Muscle of leg (tissue), 11 donors: ENCODE measurements around the gene CDKL4. TPM values are rescaled to one million over a fixed set of nuclear protein-coding genes. Genes with fewer than 3 reads are reported as not detected.
"Not testable (repeated sequence)": the region's sequence is repeated elsewhere in the genome, so short reads cannot be mapped to it uniquely, and the experiment has no call there.

Experiments used
- DNase-seq: peaks from one replicate; pipeline ENCODE4 v3.0.0; 2013
- H3K27ac ChIP-seq: one replicate; pipeline ENCODE4 v1.5.1; 2013; ENCODE audit warnings: mild to moderate bottlenecking, low read length, control low read depth
- H3K27me3 ChIP-seq: one replicate; pipeline ENCODE4 v1.6.1; 2013; ENCODE audit warnings: low read length; ENCODE audit not compliant: control insufficient read depth, insufficient read depth
- H3K36me3 ChIP-seq: one replicate; pipeline ENCODE4 v1.6.1; 2013; ENCODE audit warnings: low read length; ENCODE audit not compliant: control insufficient read depth, insufficient read depth
- H3K4me1 ChIP-seq: one replicate; pipeline ENCODE4 v1.6.1; 2013; ENCODE audit warnings: low read length; ENCODE audit not compliant: control insufficient read depth, insufficient read depth
- H3K4me3 ChIP-seq: one replicate; pipeline ENCODE4 v1.5.1; 2013; ENCODE audit warnings: low read length, control low read depth
- H3K9me3 ChIP-seq: replicated peaks from 2 replicates; pipeline ENCODE4 v1.6.1; 2013; ENCODE audit warnings: low read depth, low read length; ENCODE audit not compliant: control insufficient read depth
- WGBS: methylation state at CpG from one replicate; pipeline ENCODE4 v1.1.5; 2013; ENCODE audit warnings: missing lambda C conversion rate; ENCODE audit not compliant: insufficient coverage; 5-methylcytosine and 5-hydroxymethylcytosine counted together
- polyA plus RNA-seq, 8 donors: library from polyadenylated mRNA; unstranded; fragments of 120-200 nt; gene quantifications; one replicate each; pipeline versions ENCODE4 v1.2.1 to v1.2.3, GENCODE V29; 2013; ENCODE audit warnings: inconsistent platforms in 1 of 8, low replicate concordance in 1 of 8; ENCODE audit not compliant: insufficient read length in 8 of 8, insufficient read depth in 1 of 8
- total RNA-seq: library from RNA; stranded (reverse); fragments of 120-200 nt; gene quantifications from one replicate; pipeline ENCODE4 v1.2.4, GENCODE V29; 2013

CDKL4 gene
- total and polyA plus RNA-seq, 9 donors = 0.14 to 3.2 (median 0.27) TPM; not detected in 2

DNA sequence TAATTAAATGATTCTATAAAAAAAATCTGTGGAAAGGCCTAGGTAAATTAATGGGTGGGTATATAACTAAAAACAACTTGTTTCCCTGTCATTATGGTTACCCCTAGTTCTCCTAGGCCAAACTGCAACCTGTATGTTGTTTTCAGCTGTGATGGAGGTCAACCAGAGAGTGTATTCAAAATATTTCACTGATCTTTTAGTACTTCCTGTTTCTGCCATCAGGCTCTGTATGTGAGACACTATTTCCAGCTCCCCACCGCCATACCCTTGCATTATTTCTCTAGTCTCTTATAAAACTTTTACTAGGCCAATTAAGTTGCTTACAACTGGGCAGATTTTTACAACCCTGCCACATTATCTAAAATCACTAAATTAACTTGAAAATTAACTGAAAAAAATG, 21.0 kb upstream of the CDKL4 start:
- Histone ChIP-seq H3K9me3 (no peaks in the 10 kb centered on the region), H3K36me3 (peaks cover 17% of the 10 kb centered on the region), H3K4me1 (no peaks in the 10 kb centered on the region), H3K27ac (no peak overlapping the region), H3K27me3 (no peaks in the 10 kb centered on the region), H3K4me3 (no peak overlapping the region)
- 50% methylated on average over 1 of the region's 1 CpG for whole genome bisulfite sequencing
- no peak for DNase-seq

DNA sequence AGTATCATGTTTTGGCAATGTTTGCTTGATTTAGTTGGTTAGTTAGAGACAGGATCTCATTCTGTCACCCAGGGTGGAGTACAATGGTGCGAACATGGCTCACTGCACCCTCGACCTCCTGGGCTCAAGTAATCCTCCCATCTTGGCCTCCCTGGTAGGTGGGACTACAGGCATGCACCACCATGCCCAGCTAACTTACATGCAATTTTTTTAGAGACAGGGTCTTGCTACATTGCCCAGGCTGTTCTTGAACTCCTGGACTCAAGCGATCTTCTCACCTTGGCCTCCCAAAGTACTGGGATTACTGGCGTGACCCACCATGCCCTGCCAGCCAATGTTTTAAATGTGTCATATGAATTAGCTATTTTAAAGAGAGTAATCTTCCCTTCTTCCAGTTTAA, 16.3 kb upstream of the CDKL4 start:
- Histone ChIP-seq H3K36me3 (peaks cover 24% of the 10 kb centered on the region), H3K27ac (no peak overlapping the region), H3K4me1 (no peaks in the 10 kb centered on the region), H3K27me3 (no peaks in the 10 kb centered on the region), H3K9me3 (no peaks in the 10 kb centered on the region), H3K4me3 (no peak overlapping the region)
- no peak for DNase-seq
- 93% methylated on average over 2 of the region's 4 CpGs for WGBS

DNA sequence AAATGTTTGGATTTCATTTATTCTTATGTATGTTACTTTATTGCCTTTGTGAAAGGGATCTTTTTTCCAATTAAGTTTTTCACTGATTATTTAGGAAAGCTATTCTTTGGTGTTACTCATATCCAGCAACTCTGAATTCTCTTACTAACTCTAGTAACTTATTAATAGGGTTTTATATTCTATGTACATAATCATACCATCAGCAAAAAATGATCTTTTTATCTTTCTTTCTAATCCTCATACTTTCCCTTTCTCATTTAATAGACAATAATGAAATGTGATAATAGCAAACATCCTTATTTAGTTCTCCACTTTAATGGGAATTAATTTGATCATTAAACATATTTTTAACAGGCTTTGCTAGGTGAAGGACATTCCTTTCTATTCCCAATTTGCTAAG, 12.3 kb upstream of the CDKL4 start:
- Histone ChIP-seq H3K36me3 (peaks cover 36% of the 10 kb centered on the region), H3K9me3 (no peaks in the 10 kb centered on the region)

DNA sequence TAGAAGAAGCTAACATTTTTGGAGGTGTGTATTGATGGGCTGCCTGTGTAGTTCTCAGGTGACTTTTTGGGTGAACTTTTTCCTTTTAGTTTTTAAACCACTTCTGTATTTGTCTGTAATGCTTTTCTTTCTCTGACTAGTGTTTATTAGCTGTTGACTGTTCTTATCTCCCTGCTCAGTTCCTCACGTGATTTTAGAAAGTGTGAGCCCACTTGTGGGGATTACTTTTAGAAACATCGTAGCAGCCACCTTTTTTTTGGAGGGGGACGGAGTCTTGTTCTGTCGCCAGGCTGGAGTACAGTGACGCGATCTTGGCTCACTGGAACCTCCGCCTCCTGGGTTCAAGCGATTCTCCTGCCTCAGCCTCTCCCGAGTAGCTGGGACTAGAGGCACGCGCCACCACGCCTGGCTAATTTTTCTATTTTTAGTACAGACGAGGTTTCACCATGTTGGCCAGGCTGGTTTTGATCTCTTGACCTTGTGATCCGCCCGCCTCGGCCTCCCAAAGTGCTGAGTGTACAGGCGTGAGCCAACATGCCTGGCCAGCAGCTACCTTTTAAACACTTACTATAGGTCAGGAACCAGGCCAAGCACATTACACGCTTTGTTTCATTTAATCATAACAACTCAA, 9.2 kb upstream of the CDKL4 start:
- WGBS = 89% methylated on average over 16 of the region's 18 CpGs
- no peak for DNase-seq

More for the DNA sequence above, 12.3 kb upstream of the CDKL4 start:
- Histone ChIP-seq H3K27me3 (no peaks in the 10 kb centered on the region), H3K4me3 (no peak overlapping the region), H3K27ac (no peak overlapping the region), H3K4me1 (no peaks in the 10 kb centered on the region)
- no peak for DNase-seq

DNA sequence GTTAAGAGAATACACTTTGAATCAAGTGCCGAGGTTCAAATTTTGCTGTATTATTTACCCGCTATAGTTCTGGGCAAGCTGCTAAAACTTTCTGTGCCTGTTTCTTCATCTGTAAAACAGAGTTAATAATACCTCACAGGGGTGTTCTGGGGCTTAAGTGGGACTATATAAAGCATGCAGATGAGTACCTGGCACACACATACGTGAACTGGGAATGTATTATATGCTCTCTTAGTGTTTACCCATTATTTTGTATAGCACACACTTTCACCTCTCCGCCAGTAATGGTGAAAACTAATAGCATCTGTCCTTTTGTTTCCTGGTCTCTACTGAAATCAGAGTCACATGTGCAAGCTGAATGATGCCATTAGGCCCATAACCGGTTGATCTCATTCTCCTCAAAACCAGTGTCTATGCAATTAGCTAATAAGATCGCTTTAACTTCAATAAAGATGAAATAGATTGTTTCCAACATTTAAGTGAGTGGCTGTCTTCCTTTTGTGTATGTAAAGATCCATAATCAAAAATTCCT, 3.8 kb upstream of the CDKL4 start:
- no peaks in the 10 kb centered on the region for H3K9me3 ChIP-seq
- DNase-seq = no peak
- H3K4me1 ChIP-seq = no peaks in the 10 kb centered on the region
- H3K4me3 ChIP-seq = no peak overlapping the region
- peaks cover 13% of the 10 kb centered on the region for H3K36me3 ChIP-seq
- H3K27ac ChIP-seq = no peak overlapping the region
- H3K27me3 ChIP-seq = no peaks in the 10 kb centered on the region
- no CpG with 5 or more reads among the region's 6 CpGs for WGBS

More for the DNA sequence above, 9.2 kb upstream of the CDKL4 start:
- Histone ChIP-seq H3K4me1 (no peaks in the 10 kb centered on the region), H3K4me3 (no peak overlapping the region), H3K9me3 (no peaks in the 10 kb centered on the region), H3K27me3 (no peaks in the 10 kb centered on the region), H3K36me3 (peaks cover 35% of the 10 kb centered on the region), H3K27ac (no peak overlapping the region)

DNA sequence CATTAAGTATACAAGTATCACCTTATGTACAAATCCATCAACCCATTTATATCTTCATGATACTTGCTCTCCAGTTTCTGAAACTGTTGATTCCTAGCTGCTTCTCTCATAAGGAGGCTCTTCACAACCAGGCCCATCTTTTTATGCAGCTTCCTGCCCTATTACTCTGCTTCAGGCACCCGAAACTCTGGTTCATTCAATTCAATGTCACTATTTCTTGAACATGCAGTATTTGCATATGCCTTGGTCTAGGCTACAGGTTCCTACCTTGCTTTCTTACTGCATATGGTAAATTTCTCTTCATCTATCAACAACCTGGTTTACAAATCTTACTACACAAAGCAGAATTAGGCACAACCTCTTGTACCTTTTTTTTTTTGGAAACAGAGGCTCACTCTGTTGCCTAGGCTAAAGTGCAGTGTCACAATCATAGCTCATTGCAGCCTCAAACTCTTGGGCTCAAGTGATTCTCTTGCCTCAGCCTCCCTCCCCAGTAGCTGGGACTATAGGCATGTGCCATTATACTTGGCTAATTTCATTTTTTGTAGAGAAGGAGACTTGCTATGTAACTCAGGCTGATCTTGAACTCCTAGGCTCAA, 2.7 kb upstream of the CDKL4 start:
- H3K27me3 ChIP-seq = no peaks in the 10 kb centered on the region
- no peak overlapping the region for H3K27ac ChIP-seq
- no peaks in the 10 kb centered on the region for H3K4me1 ChIP-seq
- no peaks in the 10 kb centered on the region for H3K9me3 ChIP-seq
- H3K4me3 ChIP-seq = no peak overlapping the region
- H3K36me3 ChIP-seq = peaks cover 10% of the 10 kb centered on the region
- no peak for DNase-seq
- WGBS = 85% methylated on average over 1 of the region's 1 CpG

DNA sequence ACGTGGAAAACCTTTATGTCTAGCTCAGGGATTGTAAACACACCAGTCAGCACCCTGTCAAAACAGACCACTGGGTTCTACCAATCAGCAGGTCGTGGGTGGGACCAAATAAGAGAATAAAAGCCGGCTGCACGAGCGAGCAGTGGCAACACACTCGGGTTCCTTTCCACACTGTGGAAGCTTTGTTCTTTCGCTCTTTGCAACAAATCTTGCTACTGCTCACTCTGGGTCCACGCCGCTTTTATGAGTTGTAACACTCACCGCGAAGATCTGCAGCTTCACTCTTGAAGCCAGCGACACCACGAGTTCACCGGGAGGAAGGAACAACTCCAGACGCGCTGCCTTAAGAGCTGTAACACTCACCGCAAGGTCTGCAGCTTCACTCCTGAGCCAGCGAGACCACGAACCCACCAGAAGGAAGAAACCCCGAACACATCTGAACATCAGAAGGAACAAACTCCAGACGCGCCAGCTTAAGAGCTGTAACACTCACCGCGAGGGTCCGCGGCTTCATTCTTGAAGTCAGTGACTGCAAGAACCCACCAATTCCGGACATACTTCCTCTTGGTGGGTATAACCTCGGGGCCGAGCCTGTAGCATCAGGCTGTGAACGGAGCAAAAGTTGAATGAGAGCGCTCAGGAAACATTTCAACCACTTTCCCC, 1.3 kb upstream of the CDKL4 start:
- H3K4me1 ChIP-seq, DNase-seq, H3K9me3 ChIP-seq, H3K27ac ChIP-seq, H3K4me3 ChIP-seq, H3K27me3 ChIP-seq, H3K36me3 ChIP-seq: not testable (repeated sequence)
- 84% methylated on average over 22 of the region's 31 CpGs for WGBS

DNA sequence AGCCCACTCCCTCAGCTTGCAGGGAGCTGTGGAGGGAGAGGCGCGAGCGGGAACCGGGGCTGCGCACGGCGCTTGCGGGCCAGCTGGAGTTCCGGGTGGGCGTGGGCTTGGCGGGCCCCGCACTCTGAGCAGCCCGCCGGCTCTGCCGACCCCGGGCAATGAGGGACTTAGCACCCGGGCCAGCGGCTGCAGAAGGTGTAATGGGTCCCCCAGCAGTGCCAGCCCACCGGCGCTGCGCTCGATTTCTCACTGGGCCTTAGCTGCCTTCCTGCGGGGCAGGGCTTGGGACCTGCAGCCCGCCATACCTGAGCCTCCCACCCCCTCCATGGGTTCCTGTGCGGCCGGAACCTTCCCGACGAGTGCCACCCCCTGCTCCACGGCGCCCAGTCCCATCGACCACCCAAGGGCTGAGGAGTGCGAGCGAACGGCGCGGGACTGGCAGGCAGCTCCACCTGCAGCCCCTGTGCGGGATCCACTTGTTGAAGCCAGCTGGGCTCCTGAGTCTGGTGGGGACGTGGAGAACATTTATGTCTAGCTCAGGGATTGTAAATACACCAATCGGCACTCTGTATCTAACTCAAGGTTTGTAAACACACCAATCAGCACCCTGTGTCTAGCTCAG, 582 bp upstream of the CDKL4 start:
- H3K27ac ChIP-seq, H3K4me1 ChIP-seq, H3K9me3 ChIP-seq, H3K4me3 ChIP-seq, H3K27me3 ChIP-seq, H3K36me3 ChIP-seq, DNase-seq: not testable (repeated sequence)
- WGBS = 85% methylated on average over 27 of the region's 39 CpGs

DNA sequence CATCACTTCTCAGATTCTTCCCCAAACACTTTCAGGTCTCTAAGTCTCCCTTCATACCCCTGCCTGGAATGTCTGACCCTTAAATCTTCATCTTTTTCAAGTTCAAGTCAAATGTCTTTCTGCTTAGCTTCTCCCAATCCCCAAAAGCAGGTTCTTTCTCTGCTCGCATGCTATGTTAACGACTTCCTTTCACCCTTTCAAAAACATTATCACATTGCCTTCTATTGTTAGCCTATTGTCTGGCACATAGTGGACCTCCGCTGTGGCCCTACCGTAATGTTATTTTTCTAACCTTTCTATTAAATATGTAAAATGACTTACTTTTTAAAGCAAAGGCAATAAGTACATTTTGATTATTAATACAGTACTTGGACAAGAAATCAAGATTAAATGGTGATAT, 2.2 kb downstream of the CDKL4 start:
- no peak overlapping the region for H3K27ac ChIP-seq
- H3K9me3 ChIP-seq = no peaks in the 10 kb centered on the region
- DNase-seq = no peak
- no CpG with 5 or more reads among the region's 4 CpGs for WGBS
- no peaks in the 10 kb centered on the region for H3K36me3 ChIP-seq
- no peaks in the 10 kb centered on the region for H3K27me3 ChIP-seq
- no peak overlapping the region for H3K4me3 ChIP-seq
- H3K4me1 ChIP-seq = no peaks in the 10 kb centered on the region

DNA sequence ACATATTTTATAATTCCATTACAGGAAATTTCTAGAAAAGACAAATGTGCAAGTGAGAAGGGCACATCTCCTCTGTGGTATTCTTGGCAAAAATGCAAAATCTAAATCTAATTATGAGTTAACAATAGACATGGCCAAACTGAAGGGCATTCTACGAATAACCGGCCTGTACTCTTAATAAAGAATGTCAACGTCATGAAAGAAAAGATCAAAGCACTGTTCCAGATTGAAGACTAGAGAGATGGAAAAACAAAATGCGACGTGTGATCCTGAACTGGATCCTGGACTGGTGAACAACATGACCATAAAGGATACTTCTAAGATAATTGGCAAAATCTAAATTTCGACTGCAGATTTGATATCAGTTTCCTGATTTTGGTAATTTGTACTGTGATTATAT, 3.0 kb downstream of the CDKL4 start:
- WGBS = 97% methylated on average over 5 of the region's 6 CpGs
- no peaks in the 10 kb centered on the region for H3K36me3 ChIP-seq

More for the DNA sequence above, 3.0 kb downstream of the CDKL4 start:
- Histone ChIP-seq H3K9me3 (no peaks in the 10 kb centered on the region), H3K4me3 (no peak overlapping the region), H3K4me1 (no peaks in the 10 kb centered on the region), H3K27ac (no peak overlapping the region), H3K27me3 (no peaks in the 10 kb centered on the region)
- DNase-seq = no peak
